GM21367 (cell line): ENCODE results near the gene CCL11.

Experiments
- ATAC-seq: cut with Tn5 transposase; IDR thresholded peaks from one replicate; pipeline ENCODE4 v1.9.1; 2021; ENCODE audit not compliant: unreplicated experiment

The CCL11 gene

GRCh38 chr17:34257299-34257985 lies 28.1 kb upstream of the CCL11 start:
- ATAC-seq: no peak

DNA sequence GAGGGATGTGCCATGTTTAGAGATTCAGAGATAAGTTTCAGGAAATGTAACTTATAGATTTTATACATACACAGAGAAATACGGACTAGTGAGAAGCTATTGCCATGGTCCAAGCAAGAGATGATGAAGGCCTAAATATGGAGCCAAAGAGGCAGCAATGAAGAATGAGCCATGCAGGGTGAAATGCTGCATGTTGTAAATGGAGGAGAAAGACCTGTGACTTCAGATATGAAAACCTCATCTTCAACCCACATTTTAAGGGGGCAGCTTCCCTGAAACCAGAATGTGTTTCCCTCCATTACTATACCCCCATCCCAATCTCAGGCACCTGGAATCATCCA lies 27.6 kb upstream of the CCL11 start:
- no peak for ATAC-seq

DNA sequence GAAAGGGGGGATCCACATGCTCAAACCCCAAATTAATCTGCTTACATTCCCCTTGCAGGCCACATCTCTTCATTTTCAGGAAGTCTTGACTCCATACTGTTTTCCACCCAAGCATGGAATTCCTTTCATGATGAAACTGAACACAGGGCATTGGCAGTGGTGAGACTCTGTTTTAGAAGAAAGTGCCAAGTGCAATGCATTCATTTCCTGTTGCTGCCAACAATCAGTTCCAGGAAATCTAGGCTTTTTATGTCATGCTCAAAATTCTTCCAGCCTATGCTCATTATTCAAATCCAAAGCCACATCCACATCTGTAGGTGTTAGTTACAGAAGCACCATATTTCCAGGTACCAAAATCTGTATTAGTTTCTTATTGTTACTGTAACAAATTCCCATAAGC lies 26.4 kb upstream of the CCL11 start:
- no peak for ATAC-seq

- no peak for ATAC-seq
These were observed 24.7 kb upstream of the CCL11 start for GRCh38 chr17:34260861-34261260.

GRCh38 chr17:34261568-34262337 lies 23.8 kb upstream of the CCL11 start:
- no peak for ATAC-seq

- no peak for ATAC-seq
These were observed 19.8 kb upstream of the CCL11 start for GRCh38 chr17:34265711-34266110.

DNA sequence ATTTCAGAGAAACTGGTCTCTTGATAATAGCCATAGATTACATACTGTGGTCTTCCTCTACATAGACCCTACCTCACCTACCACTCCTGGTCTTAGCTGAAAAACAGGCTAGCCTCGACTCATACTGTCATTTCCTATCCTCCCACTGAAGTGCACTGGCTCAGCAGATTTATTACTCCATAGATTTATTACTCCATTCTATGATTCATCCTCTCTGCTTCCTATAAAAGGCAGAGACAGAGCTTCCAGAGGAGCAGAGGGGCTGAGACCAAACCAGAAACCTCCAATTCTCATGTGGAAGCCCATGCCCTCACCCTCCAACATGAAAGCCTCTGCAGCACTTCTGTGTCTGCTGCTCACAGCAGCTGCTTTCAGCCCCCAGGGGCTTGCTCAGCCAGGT lies 15.6 kb upstream of the CCL11 start, which contains the start of gene CCL7:
Gene CCL7 (plus strand): TSS at position 253 of the 400 bp plus-strand sequence. CDS start 70 bp downstream, at position 323.
- ATAC-seq: no peak

- no peak for ATAC-seq
These were observed 9.7 kb upstream of the CCL11 start for GRCh38 chr17:34275881-34276280.

DNA sequence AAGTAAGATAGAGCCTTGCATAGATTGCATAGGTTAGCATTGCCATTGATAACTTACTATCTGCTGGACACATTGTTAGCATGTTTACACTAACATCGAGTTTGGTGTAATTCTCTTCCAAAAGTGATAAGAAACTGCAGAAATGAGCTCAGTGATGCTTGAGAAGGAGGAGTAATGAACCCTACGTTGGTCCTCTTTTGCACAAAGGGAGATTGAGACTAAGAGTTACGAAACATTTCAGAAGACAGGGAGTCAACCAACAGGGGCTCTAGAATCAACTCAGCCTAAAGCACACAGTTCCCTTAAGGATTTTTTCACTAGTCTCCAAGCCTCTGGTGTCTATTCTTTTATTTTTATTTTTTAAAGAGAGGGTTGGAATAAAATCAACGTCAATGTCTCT lies 8.7 kb upstream of the CCL11 start:
- no peak for ATAC-seq

GRCh38 chr17:34283571-34283970 lies 2.0 kb upstream of the CCL11 start:
- no peak for ATAC-seq

GRCh38 chr17:34287875-34288274 lies 2.3 kb downstream of the CCL11 start:
- ATAC-seq: no peak

- ATAC-seq: no peak
These were observed 5.0 kb downstream of the CCL11 start for GRCh38 chr17:34290586-34290985.

- ATAC-seq: no peak
These were observed 6.3 kb downstream of the CCL11 start for GRCh38 chr17:34291721-34292348.

DNA sequence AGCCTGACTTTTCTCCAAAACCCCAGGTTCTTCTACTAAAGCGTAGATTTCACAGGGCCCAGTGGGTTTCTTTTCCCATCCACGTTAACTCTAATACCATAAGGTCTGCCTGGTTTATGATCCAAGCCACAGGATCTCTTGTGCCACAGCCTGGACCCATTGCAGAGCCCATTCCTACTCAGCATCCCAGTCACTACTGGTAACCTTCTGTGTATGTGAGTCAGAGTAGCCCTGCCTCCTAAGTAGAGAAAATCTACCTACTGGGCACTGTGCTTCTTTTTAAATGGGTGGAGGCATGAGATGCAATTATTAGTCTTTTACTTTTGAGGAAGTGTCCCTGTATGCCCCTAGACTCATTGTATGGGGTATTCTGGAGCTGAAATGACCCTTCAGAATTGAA lies 13.5 kb downstream of the CCL11 start:
- no peak for ATAC-seq

DNA sequence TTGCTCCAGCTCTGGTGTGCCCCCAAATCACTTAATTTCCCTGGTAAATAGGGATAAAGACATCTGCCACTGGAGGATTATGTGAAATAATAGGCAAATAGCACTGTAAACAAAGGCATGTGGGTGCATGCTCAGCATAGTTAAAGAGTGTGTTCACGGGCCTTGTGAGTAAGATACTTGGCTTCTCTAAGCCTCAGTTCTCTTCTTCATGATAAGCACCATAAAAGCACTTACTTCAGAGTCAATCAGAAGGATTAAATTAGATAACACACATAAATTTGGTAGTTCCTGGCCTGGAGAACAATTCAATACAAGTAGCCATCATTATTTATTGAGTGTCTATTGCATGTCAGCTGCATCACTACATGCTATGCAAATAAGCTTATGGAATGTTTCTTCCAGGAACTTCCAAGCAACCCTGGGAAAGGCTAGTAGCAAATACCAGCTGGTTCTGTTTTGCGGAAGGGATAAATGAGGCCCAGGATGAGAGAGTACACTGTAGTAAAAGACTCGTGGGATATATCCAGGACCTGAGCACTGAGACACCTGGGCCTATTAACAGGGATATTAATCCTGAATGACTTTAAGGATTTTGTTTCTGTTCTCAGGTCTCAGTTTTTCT lies 14.5 kb downstream of the CCL11 start:
- no peak for ATAC-seq

GRCh38 chr17:34300652-34301370 lies 15.3 kb downstream of the CCL11 start:
- ATAC-seq: no peak

DNA sequence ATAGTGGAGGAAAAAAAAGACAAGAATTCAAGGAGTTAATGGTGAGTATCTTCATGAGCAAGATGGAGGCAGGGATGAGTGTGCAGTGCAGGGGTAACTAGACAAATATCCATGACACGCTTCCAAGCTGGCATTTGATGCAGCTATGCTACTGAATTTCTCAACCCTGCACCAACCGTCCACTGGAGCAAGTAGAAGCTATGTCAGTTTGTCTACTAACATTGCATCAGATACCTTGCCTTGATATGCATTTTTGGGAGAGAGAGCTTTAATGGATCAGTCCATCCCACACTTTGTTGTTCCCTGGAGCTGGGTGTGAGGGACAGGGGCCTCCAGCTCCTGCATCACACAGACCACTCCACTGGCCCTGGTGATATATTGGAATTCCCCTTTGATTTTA lies 16.4 kb downstream of the CCL11 start:
- no peak for ATAC-seq

- no peak for ATAC-seq
These were observed 17.1 kb downstream of the CCL11 start for GRCh38 chr17:34302636-34303035.

DNA sequence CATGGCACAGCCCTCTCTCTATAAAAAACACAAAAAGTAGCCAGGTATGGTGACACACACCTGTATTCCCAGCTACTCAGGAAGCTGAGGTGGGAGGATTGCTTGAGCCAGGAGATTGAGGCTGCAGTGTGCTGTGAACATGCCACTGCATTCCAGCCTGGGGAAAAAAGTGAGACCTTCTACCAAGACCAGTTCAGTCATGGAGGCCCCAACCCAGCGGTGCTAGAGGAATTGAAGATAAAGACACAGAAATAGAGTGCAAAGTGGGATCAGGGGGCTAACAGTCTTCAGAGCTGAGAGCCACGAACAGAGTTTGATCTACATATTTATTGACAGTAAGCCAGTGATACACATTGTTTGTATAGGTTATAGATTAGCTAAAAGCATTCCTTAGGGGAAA lies 18.1 kb downstream of the CCL11 start:
- no peak for ATAC-seq

DNA sequence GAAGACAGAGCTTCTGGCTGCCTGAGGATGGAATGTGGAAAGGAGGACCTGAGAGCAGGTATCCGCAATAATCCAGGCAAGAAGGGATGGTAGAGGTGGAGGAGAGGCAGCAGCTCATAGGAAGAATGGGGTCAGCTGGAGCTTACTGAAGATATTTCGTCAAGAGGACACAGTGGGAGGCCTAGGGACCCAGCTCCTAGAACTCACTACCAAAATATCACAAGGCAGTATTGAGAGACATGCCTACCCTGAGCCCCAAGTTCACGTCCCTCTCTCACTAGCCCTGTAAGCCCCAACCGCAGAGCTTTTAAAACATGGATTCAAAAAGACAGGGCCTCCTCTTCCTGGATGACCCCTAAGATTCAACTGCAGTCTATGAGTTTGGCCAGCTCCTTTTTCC lies 19.5 kb downstream of the CCL11 start:
- no peak for ATAC-seq

GRCh38 chr17:34305606-34306005 lies 20.1 kb downstream of the CCL11 start:
- no peak for ATAC-seq
